ENCODE data around the gene TRIM49.
"Not testable (repeated sequence)": the region's sequence is repeated elsewhere in the genome, so short reads cannot be mapped to it uniquely, and the experiment has no call there.

- TF ChIP-seq POLR2AphosphoS5, POLR2A (IDR thresholded peaks at IDR 0.05; ENCODE audit: low read depth, low read length): not testable (repeated sequence)
Observed at GRCh38 chr11:89820008-89820407, 11.6 kb upstream of the TRIM49 start.
